Tibial artery (tissue), 4 donors: ENCODE measurements around the gene FUBP3.

ENCODE experiments used
- DNase-seq, 2 donors: peaks; one replicate each; pipeline ENCODE4 v3.0.0-alpha.2; 2019
- H3K27ac ChIP-seq, 2 donors: fragments of 200-600 bp; sonication (generic) in 1 of 2; 1 replicate in 1 of 2; 2 replicates in 1 of 2; pipeline ENCODE4 v1.5.1; 2018 to 2019; ENCODE audit warnings: mild to moderate bottlenecking in 1 of 2
- H3K27me3 ChIP-seq, 2 donors: fragments of 200-600 bp; sonication (generic) in 1 of 2; one replicate each; pipeline versions ENCODE4 v1.5.1 to v1.6.0; 2016 to 2019
- H3K36me3 ChIP-seq, 3 donors: fragments of 200-600 bp; sonication (generic) in 2 of 3; one replicate each; pipeline ENCODE4 v1.5.1; 2016 to 2019; ENCODE audit warnings: mild to moderate bottlenecking in 2 of 3
- H3K4me1 ChIP-seq, 4 donors: fragments of 200-600 bp; sonication (generic) in 2 of 4; 1 replicate in 3 of 4; 2 replicates in 1 of 4; pipeline ENCODE4 v1.5.1; 2016 to 2019
- H3K4me3 ChIP-seq, 2 donors: fragments of 200-600 bp; sonication (generic) in 1 of 2; 1 replicate in 1 of 2; 2 replicates in 1 of 2; pipeline ENCODE4 v1.5.1; 2018 to 2019; ENCODE audit warnings: mild to moderate bottlenecking in 2 of 2
- H3K9me3 ChIP-seq, 3 donors: fragments of 200-600 bp; sonication (generic) in 1 of 3; one replicate each; pipeline ENCODE4 v1.5.1; 2016 to 2019
- CTCF ChIP-seq, 2 experiments: fragments of 200-600 bp in 1 of 2; fragments of 450-650 bp in 1 of 2; IDR thresholded peaks; one replicate each; pipeline ENCODE4 v1.5.1; 2017 to 2019; ENCODE audit warnings: antibody characterized with exemption in 2 of 2, mild to moderate bottlenecking in 1 of 2, moderate library complexity in 1 of 2
- intact Hi-C: fragments of 100-400 bp; cut with DNase I; formaldehyde crosslinking; loops from one replicate; pipeline ENCODE4 v1.15.0; 2023; ENCODE audit warnings: low total_unique reads

FUBP3 gene

GRCh38 chr9:130623466-130623865, 44.1 kb downstream of the FUBP3 start:
- TF ChIP-seq CTCF (IDR thresholded peaks at IDR 0.05): no peak
- Histone ChIP-seq H3K4me1 (no peaks in the 10 kb centered on the region), H3K27me3 (no peaks in the 10 kb centered on the region), H3K36me3 (peaks cover 93 to 100% (median 95%) of the 10 kb centered on the region in 3 donors), H3K27ac (no peak overlapping the region), H3K9me3 (no peaks in the 10 kb centered on the region), H3K4me3 (no peak overlapping the region)
- DNase-seq: no peak
- intact Hi-C loops: no loop called here

- no peak overlapping the region for H3K4me3 ChIP-seq
- H3K36me3 ChIP-seq: peaks cover 86 to 100% (median 95%) of the 10 kb centered on the region in 3 donors
- no peak for DNase-seq
- H3K9me3 ChIP-seq: no peaks in the 10 kb centered on the region
- no peaks in the 10 kb centered on the region for H3K27me3 ChIP-seq
- no peaks in the 10 kb centered on the region for H3K4me1 ChIP-seq
- intact Hi-C loops: no loop called here
- no peak for TF ChIP-seq CTCF (IDR thresholded peaks at IDR 0.05)
- no peak overlapping the region for H3K27ac ChIP-seq
Measured at GRCh38 chr9:130624154-130624553, 44.8 kb downstream of the FUBP3 start.

- no peak for DNase-seq
- H3K36me3 ChIP-seq: peaks cover 81 to 100% (median 95%) of the 10 kb centered on the region in 3 donors
- intact Hi-C loops: no loop called here
Measured at GRCh38 chr9:130626249-130626996, 47.0 kb downstream of the FUBP3 start.

GRCh38 chr9:130627051-130627450, 47.7 kb downstream of the FUBP3 start:
- Histone ChIP-seq H3K9me3 (no peaks in the 10 kb centered on the region), H3K36me3 (peaks cover 81 to 100% (median 95%) of the 10 kb centered on the region in 3 donors), H3K27ac (no peak overlapping the region), H3K27me3 (no peaks in the 10 kb centered on the region), H3K4me1 (no peaks in the 10 kb centered on the region), H3K4me3 (no peak overlapping the region)
- intact Hi-C loops: no loop called here
- no peak for TF ChIP-seq CTCF (IDR thresholded peaks at IDR 0.05)
- peak in 1 of 2 donors; percentile 42 for DNase-seq

More at GRCh38 chr9:130626249-130626996, 47.0 kb downstream of the FUBP3 start:
- no peak for TF ChIP-seq CTCF (IDR thresholded peaks at IDR 0.05)
- H3K9me3 ChIP-seq: no peaks in the 10 kb centered on the region
- no peak overlapping the region for H3K4me3 ChIP-seq
- no peaks in the 10 kb centered on the region for H3K4me1 ChIP-seq
- no peak overlapping the region for H3K27ac ChIP-seq
- no peaks in the 10 kb centered on the region for H3K27me3 ChIP-seq

GRCh38 chr9:130627896-130628792, 48.8 kb downstream of the FUBP3 start:
- Histone ChIP-seq H3K4me1 (no peaks in the 10 kb centered on the region), H3K36me3 (peaks cover 78 to 100% (median 95%) of the 10 kb centered on the region in 3 donors)
- intact Hi-C loops: no loop called here

More at GRCh38 chr9:130627896-130628792, 48.8 kb downstream of the FUBP3 start:
- no peaks in the 10 kb centered on the region for H3K27me3 ChIP-seq
- TF ChIP-seq CTCF (IDR thresholded peaks at IDR 0.05): no peak
- H3K4me3 ChIP-seq: no peak overlapping the region
- H3K27ac ChIP-seq: no peak overlapping the region
- peak in 1 of 2 donors; percentile 39 for DNase-seq
- no peaks in the 10 kb centered on the region for H3K9me3 ChIP-seq
